CD4-positive, alpha-beta T cell treated with Interleukin-6 at 100 ng/mL for 8 hours (primary cell): ENCODE measurements around the gene SMYD2.
A peak's percentile ranks its signal among the peaks of the same experiment; 100 is the strongest.

ENCODE experiments used
- DNase-seq: peaks from one replicate; pipeline ENCODE4 v3.0.0-alpha.2; 2020; ENCODE audit warnings: mixed read lengths, low spot score

SMYD2 gene

DNA sequence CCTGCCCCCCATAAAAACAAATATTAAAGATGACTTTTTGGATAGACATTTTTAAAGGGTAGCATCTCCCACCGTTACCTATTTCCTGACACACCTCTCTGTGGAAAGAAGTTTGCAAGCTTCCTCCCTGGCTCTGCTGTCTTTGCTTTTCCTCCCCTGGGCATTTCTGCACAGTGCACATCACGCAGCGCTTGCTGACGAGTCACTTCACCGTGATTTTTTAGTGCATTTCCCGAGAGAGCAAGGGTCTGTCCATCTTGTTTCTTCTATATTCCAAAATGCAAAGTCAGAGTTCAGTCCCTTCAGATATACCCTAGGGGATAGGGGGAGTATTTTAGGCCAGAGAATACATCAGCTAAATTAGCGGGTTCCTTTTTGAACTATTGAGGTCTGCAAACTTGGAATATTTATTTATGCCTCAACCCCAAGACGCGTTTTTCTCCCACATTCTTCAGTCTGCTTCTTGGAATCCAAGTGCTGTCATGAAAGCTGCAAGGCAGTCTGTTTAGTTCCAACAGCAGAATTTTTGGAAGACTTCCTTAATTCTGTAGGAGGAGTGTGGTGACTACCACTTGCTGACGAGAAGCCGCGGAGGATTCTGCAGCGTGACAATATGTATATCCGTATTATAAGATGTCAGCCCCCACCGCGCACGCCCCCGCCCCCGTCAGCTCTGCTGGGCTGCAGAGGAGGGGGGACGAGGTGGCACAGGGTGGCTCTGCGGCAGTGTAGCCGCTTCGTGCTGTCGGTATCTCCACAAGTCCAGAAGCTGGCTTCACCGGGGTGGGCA lies 22.4 kb downstream of the SMYD2 start:
- no peak for DNase-seq

- DNase-seq, result no peak
These were observed 24.3 kb downstream of the SMYD2 start for GRCh38 chr1:214305164-214305751.

DNA sequence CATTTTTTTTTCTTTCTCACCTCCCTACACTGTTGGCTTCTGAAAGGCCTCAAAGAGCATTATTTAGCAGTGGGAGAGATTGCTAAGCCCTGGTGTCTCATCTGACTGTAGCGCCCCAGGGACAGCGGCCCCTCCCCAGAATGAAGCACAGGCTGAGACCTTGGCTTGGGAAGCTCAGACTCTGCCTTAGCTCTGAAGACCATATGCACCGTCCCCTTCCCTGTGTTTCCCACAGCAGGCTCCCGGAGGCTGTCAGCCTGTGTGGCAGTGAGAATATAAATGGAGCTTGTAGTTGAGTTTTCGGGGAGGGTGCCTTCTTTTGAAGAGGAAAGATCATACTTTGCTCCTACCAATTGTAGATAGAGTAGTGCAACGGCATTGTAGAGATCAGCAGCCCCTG lies 25.3 kb downstream of the SMYD2 start:
- DNase-seq, result no peak

- no peak for DNase-seq
These were observed 29.1 kb downstream of the SMYD2 start for GRCh38 chr1:214310010-214310409.

- no peak for DNase-seq
These were observed 30.1 kb downstream of the SMYD2 start for GRCh38 chr1:214310777-214311690.

DNA sequence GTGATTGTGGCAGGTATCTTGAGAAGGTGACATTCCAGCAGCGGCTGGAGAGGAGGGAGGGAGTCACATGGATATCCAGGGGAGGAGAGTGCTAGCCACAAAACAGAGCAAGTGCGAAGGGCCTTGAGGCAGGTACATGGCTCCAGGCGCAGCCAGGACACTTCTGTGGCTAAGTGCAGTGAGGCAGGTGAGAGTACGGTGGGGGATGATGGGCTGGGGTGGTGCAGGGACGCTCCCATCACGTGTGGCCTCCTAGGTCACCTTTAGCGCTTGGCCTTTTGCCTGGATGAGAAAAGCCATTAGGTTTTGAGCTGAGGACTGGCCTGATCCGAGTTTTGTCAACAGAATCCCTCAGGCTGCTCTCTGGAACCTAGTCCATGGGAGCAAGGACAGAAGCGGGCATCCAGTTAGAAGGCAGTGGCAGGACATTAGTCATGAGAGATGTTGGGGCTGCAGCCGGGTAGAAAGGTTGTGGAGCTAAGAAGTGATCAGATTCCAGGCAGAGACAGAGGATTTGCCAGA lies 31.6 kb downstream of the SMYD2 start:
- DNase-seq, result no peak

GRCh38 chr1:214314178-214314843 lies 33.4 kb downstream of the SMYD2 start:
- DNase-seq, result no peak

DNA sequence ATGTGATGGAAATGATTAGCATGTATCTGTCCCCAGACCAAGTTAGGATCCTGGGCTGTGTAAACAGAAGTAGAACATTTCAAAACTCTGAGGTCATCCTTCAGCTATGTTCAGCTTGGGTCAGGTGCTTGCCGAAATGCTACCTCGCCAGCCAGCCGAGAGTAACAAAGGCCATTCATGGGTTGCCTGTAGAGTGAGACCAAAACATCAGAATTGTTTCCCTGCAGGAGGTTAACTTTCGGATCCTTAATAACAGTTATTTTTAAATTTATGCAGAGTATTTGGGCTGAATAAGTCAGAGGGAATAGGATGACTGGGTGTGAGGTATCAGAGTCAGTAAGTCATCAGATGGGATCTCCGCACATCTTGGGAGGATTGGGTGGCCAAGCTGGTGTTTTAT lies 35.6 kb downstream of the SMYD2 start:
- no peak for DNase-seq

DNA sequence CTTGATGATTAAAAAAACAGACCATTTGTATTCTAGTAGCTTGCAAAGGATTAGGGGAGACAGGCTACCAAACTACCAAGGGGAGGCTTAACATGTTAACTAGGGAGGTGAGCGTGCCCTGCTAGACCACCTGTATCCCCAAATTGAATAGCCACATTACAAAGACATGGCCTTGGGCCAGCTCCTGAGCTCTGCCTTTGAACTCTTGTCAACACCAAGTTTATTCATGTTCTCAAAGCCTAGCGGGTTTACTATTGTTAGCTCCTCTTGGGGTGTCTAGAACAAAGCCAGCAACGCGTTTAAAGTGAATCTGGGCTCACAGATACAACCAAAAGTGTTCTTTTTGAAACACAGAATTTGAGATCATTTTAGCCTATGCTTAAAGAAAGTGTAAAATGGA lies 36.3 kb downstream of the SMYD2 start:
- DNase-seq, result no peak

GRCh38 chr1:214317734-214318133 lies 36.8 kb downstream of the SMYD2 start:
- no peak for DNase-seq

DNA sequence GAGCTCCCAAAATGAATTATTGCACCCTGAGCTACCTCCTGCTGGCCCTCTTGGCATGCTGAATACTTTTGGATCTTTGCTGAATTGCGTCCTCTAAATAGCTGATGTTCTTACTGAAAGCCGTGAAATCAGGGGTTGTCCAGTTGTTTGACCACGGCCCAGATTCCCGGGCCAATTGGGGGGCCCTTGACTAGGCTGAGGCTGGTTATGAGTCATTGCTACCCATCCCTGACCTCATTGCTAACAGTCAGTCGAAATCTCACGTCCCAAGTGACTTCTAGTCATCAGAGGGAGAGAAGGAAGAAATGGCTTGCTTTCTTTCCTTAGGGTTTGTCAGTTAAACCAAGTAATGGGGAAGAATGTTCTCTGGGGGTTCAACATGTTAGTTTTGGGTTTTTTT lies 37.4 kb downstream of the SMYD2 start:
- no peak for DNase-seq

DNA sequence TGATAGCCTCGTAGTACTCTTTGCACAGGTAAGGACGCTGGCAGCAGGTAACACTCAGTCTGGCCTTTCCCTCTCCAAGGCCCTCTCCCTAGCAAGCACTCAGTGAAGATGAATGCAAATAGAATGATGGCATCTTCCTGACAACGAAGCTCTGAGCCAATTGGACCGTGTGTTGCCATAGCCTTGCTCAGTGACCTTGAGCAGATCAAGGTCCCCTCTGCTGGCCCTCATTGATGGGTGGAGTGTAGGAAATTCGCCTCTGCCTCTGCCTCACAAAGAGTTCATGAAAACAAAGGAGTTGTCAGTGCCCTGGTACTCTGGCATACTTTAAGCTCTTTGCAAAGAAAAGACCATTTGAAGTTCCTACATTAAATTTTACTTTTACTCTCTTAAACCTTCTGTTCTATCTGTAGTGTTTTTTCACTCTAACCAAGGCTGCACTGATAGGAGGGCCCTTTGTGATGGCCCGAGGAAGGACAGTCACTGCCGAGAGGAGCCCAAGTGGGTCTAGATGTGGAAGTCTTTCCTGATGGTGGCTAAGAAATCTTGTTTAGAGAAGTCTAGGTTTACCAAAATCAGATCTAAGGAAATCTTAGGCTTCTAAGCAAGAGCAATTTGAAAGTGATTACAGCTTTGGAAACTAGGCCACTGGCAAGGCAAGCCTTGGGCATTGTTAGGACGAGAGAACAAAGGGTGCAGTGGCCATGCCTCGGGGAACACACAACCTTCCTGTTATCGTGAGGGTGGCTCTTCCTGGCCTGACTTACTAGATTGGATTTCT lies 38.2 kb downstream of the SMYD2 start:
- no peak for DNase-seq

DNA sequence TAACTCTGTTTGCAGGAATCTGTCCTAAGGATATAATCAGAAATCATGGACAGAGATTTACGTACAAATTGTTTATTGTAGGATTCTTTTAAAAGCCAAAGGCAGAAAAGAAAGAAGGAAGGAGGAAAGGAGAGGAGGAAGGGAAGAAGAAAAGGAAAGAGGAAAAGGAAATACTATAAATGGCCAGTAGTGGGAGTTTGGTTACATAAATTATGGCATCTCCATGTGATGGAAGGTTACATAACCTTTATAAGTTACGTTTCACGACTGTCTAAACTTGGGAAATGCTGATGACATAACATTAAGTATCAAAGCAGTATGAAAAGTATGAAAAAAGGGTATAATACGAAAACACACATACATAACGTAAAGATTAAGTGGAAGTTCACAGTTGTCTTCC lies 39.0 kb downstream of the SMYD2 start:
- DNase-seq, result no peak

DNA sequence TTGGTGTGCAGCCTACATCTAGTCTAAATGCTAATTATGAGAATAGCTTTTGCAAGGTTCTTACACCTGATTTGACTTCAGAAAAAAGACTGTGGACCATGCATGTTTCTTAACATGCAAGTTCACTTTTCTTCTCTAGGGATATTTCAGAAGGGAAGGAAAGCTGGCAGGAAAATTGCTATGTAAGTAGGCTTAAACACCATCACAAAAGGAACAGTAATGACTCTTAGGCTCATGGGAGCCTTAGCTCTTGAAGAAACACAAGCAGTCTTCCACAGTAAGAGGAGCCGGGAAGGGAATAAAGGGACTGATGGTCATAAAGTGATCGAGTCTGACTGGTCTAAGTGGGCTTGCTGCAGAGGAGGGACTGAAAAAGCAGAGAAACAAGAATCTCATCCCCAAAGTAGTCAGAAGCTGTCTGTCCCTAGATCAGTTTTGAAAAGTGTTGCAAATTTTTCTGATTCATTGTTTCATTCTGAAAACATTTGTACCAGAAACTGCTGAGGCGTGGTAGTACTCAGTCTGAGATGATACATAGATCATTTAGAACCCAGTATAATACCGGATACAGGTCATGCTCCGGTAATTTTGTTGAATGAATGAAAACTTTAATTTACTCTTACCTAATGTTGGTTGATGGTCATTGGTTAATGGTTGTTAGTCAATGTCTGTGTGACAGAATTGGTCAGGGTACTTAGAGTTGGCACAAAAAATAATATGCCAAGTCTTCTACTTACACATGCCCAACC lies 40.9 kb downstream of the SMYD2 start:
- no peak for DNase-seq

DNA sequence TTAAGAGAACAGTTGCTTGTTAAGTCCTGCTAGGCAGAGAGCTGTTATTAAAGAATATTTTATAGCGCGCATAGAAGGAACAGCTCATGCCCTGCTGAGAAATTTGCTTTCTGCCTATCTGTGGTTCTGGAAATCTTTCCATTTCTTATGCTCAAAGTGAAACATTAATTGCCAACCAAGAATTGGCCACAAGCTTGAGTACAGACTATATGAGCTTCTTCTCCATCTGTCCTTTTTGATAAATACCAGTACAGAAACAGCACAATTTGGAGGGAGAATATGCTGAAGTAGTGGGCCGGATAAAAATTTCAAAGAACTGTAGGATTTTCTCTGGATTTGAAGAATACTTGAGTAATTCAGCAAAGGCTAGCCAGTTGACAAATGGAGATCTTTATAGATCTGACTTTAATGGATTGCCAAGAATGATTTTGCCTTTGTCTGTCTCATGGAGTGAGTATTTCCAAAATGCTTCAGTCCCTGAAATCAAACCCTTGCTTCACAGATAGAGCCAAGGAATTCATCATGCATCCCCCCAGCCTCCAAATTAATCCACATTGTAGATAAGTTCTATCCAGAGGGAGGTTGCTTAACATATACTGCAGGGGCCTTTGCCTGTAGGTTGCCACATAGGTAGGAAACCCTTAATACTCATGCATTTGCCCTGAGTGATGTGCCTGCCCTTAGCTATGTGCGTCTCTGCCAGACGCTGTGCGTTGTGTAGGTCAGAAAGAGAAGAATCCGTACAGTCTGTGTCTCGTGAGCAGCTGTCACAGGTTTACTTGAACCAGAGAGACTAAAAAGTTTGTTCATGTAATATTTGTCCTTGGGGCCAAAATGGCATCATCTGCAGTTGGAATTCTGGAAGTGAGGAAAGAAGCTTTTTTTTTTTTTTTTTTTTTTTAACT lies 44.2 kb downstream of the SMYD2 start:
- DNase-seq, result no peak

- DNase-seq, result no peak
These were observed 45.4 kb downstream of the SMYD2 start for GRCh38 chr1:214326406-214326805.

- DNase-seq, result no peak
These were observed 46.6 kb downstream of the SMYD2 start for GRCh38 chr1:214327514-214327913.

DNA sequence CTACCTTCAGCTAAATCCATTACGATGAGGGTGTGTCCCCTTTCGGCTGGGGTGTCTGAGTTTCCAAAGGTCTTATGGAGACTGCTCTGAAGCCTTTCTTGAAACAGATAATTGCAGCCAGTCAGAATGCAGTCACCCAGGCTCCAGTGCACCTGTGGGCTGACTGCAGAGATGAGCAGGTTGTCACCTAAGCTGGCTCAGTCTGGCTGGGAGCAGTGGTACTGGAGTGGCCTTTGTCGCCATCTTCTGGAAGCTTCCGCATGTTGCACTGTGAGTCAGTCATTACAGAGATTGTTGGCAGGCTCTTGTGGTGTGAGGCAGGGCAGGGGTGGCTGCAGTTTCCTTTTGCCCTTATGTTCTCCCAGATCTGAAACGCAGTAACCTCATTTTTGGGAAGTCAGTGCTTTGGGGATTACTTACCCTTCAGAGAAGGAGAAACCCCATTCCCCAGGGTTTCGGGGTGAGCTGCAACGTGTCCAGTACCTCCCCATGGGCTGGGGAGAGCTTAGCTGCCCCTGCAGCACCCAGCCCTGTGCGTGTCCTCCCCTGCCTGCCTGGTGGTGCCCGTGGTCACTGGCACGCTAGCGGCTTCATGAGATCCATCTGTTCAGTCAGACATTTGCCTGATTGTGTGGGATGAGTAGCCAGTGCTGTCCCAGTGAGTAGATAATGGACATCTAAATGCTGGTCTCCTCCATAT lies 48.0 kb downstream of the SMYD2 start:
- DNase-seq, result peak; percentile 80
